ENCODE data around the gene PEAK1.

DNA sequence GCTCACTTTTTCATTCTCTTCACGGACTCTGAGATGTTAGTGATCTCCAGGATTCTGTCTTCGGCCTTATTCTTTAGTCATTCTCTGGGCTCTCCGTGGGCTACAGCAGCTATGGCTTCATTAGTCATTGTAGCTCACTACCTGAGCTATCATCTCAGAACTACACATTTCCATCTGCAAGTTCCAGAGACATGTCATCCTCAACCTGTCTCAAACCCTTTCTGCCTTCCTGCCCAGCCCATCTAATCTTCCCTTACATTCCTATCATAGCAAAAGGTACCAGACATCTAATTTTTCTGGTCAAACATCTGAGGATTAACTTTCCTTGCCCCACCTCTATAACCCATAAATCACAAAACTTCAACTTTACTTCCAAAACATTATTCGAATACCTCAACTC lies 362.2 kb downstream of the PEAK1 start:
- TF ChIP-seq ZC3H11A (IDR thresholded peaks at IDR 0.05) = no peak
- TF ChIP-seq NPAS2 (CRISPR knock-in tag; IDR thresholded peaks at IDR 0.05; ENCODE audit: borderline replicate concordance) = no peak
- no peak for TF ChIP-seq POLR2A (IDR thresholded peaks at IDR 0.05; ENCODE audit: low read length)
- TF ChIP-seq KDM5A (IDR thresholded peaks at IDR 0.05) = no peak
- TF ChIP-seq, protein P1, sequence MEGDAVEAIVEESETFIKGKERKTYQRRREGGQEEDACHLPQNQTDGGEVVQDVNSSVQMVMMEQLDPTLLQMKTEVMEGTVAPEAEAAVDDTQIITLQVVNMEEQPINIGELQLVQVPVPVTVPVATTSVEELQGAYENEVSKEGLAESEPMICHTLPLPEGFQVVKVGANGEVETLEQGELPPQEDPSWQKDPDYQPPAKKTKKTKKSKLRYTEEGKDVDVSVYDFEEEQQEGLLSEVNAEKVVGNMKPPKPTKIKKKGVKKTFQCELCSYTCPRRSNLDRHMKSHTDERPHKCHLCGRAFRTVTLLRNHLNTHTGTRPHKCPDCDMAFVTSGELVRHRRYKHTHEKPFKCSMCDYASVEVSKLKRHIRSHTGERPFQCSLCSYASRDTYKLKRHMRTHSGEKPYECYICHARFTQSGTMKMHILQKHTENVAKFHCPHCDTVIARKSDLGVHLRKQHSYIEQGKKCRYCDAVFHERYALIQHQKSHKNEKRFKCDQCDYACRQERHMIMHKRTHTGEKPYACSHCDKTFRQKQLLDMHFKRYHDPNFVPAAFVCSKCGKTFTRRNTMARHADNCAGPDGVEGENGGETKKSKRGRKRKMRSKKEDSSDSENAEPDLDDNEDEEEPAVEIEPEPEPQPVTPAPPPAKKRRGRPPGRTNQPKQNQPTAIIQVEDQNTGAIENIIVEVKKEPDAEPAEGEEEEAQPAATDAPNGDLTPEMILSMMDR (IDR thresholded peaks at IDR 0.05) = no peak
- TF ChIP-seq, protein P2, sequence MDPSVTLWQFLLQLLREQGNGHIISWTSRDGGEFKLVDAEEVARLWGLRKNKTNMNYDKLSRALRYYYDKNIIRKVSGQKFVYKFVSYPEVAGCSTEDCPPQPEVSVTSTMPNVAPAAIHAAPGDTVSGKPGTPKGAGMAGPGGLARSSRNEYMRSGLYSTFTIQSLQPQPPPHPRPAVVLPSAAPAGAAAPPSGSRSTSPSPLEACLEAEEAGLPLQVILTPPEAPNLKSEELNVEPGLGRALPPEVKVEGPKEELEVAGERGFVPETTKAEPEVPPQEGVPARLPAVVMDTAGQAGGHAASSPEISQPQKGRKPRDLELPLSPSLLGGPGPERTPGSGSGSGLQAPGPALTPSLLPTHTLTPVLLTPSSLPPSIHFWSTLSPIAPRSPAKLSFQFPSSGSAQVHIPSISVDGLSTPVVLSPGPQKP (IDR thresholded peaks at IDR 0.05; ENCODE audit: low read depth, low read length) = no peak
- no peak for TF ChIP-seq MYC (IDR thresholded peaks at IDR 0.05; ENCODE audit: borderline replicate concordance, low read length)
- no peak for TF ChIP-seq MAFK (IDR thresholded peaks at IDR 0.05; ENCODE audit: partially characterized antibody)
- no peak for TF ChIP-seq NFE2L2 (conservative IDR thresholded peaks at IDR 0.05; ENCODE audit: low read length)
- TF ChIP-seq KDM1A (IDR thresholded peaks at IDR 0.05; ENCODE audit: low read depth) = no peak
- TF ChIP-seq, protein P3, sequence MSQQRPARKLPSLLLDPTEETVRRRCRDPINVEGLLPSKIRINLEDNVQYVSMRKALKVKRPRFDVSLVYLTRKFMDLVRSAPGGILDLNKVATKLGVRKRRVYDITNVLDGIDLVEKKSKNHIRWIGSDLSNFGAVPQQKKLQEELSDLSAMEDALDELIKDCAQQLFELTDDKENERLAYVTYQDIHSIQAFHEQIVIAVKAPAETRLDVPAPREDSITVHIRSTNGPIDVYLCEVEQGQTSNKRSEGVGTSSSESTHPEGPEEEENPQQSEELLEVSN (IDR thresholded peaks at IDR 0.05; ENCODE audit: borderline replicate concordance, low read depth) = no peak
- no peak for TF ChIP-seq JUN (IDR thresholded peaks at IDR 0.05)
- TF ChIP-seq, protein P4, sequence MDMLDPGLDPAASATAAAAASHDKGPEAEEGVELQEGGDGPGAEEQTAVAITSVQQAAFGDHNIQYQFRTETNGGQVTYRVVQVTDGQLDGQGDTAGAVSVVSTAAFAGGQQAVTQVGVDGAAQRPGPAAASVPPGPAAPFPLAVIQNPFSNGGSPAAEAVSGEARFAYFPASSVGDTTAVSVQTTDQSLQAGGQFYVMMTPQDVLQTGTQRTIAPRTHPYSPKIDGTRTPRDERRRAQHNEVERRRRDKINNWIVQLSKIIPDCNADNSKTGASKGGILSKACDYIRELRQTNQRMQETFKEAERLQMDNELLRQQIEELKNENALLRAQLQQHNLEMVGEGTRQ (IDR thresholded peaks at IDR 0.05) = no peak
- no peak for TF ChIP-seq POLR2AphosphoS2 (conservative IDR thresholded peaks at IDR 0.05; ENCODE audit: low read length)

All from A549 (cell line).